GM18861 (cell line): ENCODE results near the gene BCAS3.
"Not testable (repeated sequence)": the region's sequence is repeated elsewhere in the genome, so short reads cannot be mapped to it uniquely, and the experiment has no call there.

Source experiments
- ATAC-seq: cut with Tn5 transposase; IDR thresholded peaks from one replicate; pipeline ENCODE4 v1.9.1; 2021; ENCODE audit not compliant: unreplicated experiment

The BCAS3 gene

DNA sequence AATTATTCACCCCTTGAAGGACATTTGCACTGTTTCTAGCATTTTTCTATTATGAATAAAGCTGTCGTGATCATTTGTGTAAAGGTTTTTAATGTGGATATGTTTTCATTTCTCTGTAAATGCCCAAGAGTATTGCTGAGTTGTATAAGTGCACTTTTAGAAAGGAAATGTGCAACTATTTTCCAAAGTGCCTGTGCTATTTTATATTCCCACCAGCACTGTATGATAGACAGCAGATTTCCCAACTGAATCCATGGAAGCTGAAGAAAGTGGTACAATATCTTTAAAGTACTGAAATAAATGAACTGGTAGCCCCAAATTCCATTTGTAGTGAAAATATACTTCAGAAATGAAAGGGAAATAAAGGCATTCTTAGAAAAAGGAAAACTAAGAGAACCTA lies 238.4 kb downstream of the BCAS3 start:
- ATAC-seq = no peak

- ATAC-seq = no peak
These were observed 242.5 kb downstream of the BCAS3 start for GRCh38 chr17:60920107-60920506.

- ATAC-seq = no peak
These were observed 245.3 kb downstream of the BCAS3 start for GRCh38 chr17:60923000-60923399.

- no peak for ATAC-seq
These were observed 249.0 kb downstream of the BCAS3 start for GRCh38 chr17:60926466-60927183.

DNA sequence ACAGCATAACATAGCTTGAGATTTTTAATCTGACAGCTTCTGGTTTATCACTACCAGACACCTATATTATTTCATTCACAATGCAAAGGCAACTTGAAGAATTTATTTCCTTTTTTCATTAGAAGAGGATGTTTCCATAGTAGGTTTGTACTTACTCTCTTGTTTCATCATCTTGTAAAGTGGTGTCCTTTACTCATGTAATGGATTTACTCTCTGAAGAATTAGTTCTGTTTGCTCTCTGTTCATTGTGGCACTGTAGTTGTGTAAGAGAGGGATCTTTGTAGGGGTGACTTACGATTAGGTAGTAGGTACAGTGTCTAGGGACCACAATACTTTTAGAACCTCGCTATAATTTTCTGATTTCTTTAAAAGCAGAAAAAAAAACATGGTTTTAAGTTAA lies 256.1 kb downstream of the BCAS3 start:
- no peak for ATAC-seq

DNA sequence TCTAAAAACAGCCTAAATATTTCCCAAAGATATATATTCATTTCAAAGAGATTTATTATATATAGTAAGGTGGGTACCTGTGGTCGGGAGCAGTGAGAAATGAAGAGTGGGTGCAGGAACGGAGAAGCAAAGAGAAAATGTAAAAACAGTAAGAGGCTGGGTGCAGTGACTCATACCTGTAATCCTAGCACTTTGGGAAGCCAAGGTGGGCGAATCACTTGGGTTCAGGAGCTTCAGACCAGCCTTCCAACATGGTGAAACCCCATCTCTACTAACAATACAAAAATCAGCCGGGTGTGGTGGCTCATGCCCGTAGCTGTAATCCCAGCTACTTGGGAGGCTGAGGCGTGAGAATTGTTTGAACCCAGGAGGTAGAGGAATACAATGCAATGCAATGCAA lies 257.1 kb downstream of the BCAS3 start:
- no peak for ATAC-seq

GRCh38 chr17:60935991-60936390 lies 258.3 kb downstream of the BCAS3 start:
- ATAC-seq = not testable (repeated sequence)

- no peak for ATAC-seq
These were observed 261.7 kb downstream of the BCAS3 start for GRCh38 chr17:60939318-60939717.

DNA sequence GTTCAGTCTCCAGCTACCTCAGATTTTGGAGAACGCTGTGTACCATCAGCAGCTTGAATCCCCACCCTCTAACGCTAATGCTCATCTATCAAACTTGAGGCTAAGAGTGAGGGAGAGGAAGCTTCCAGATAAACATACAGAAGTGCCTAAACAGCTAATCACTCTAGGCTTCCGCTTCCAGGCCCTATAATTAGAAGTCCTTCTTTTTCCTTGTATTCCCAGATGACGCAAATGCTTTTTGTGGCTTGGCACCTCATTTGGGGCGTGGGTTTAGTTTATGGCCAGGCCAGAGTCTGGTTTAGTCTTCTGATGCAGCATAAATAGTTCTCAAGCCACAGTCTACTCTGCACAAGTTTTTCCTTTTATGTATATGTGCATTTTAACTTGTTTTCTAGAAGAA lies 263.4 kb downstream of the BCAS3 start:
- no peak for ATAC-seq

DNA sequence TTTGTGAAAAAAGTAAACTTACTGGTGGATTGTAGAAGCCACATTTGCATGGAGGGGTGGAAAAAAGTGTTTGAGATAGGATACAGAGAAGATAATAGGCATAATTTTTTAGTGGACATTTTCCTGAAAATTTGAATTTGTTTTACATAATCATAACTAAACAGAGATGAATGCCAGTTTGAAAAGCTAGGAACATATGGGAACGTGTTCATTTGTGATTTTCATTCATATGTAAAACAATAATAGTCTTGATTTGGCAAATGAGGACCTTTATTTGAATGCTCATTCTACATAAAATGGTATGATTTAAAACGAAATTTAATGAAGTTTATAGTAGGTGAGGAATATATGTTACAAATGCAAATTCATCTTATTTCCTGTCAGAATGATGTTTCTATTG lies 263.9 kb downstream of the BCAS3 start:
- no peak for ATAC-seq

DNA sequence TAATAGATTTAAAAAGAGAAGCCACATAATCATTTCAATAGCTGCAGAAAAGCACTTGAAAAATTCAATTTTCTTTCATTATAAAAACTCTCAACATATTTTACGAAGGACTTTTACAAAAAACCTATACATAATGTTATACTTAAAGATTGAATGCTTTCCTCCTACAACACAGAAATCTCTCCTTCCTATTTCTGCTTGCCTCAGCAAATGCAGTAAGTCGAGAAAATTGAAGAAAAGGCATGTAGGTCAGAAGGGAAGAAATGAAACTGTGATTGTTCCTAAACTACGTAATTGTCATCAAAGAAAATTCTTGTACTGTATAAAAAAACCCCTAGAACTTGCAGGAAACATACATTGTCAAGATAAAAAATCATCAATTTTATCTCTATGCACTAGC lies 267.1 kb downstream of the BCAS3 start:
- no peak for ATAC-seq

- no peak for ATAC-seq
These were observed 269.4 kb downstream of the BCAS3 start for GRCh38 chr17:60947100-60947499.

- no peak for ATAC-seq
These were observed 269.9 kb downstream of the BCAS3 start for GRCh38 chr17:60947543-60947942.

GRCh38 chr17:60952747-60953146 lies 275.1 kb downstream of the BCAS3 start:
- ATAC-seq = no peak

- no peak for ATAC-seq
These were observed 281.4 kb downstream of the BCAS3 start for GRCh38 chr17:60959011-60959410.

- no peak for ATAC-seq
These were observed 282.0 kb downstream of the BCAS3 start for GRCh38 chr17:60959696-60960095.

DNA sequence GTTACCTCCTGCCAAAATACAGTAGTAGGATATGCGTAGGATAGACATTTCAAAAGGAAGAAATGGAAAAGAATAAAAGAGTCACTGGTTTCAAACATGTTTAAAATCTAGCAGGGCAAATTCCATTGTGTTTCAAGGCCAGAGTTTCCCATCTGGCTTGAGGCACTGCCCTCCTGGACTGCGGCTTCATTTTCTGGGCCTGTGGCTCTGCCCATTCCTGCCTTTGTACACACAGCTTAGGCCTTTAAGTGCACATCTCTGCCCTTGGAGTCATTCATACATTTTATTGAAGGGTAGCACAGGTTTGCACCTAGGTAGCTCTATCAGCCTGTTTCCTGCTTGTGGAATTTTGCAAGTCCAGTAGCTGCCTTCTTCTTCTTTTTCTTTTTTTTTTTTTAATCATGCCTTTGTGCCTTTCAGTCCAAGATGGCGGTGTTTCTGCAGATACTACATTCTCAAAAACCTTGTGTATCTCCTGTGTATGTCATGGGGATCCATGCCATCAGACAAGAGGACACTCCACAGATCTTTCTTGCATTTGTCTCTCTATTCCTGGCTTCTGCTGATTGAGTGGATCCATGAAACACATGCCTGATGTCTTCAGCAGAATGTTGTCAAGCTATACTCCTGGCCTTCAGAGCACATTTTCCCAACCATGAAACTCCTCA lies 282.9 kb downstream of the BCAS3 start:
- no peak for ATAC-seq

GRCh38 chr17:60964160-60964559 lies 286.5 kb downstream of the BCAS3 start:
- ATAC-seq = no peak

DNA sequence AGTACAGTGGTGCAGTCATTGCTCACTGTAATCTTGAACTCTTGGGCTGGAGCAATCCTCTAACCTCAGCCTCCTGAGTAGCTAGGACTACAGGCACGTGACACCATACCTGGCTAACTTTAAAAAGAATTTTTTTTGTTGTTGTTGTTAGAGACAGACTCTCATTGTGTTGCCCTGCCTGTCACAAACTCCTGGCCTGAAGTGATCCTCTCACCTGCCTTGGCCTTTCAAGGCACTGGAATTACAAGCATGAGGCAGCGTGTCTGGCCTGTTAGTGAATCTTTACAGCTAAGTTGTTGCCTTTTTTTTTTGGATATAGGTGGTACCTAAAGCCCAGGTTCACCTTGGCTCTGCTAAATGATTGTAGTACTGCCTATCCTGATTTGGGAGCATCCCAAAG lies 290.6 kb downstream of the BCAS3 start:
- ATAC-seq = no peak

- no peak for ATAC-seq
These were observed 291.9 kb downstream of the BCAS3 start for GRCh38 chr17:60969500-60970037.

- ATAC-seq = no peak
These were observed 293.1 kb downstream of the BCAS3 start for GRCh38 chr17:60970741-60971140.

- no peak for ATAC-seq
These were observed 294.1 kb downstream of the BCAS3 start for GRCh38 chr17:60971515-60972369.
